Mesendoderm (in vitro differentiated cells): Measurements from ENCODE around the gene HOMER1.

Experiments used
- DNase-seq: peaks from one replicate; pipeline ENCODE4 v3.0.0; 2013
- H2AK5ac ChIP-seq: 2 replicates; pipeline ENCODE4 v1.6.1; 2013; ENCODE audit warnings: low read length, inconsistent platforms
- H2BK120ac ChIP-seq: 2 replicates; pipeline ENCODE4 v1.6.1; 2013; ENCODE audit warnings: low read depth, mild to moderate bottlenecking, low read length, moderate library complexity, mixed read lengths
- H2BK15ac ChIP-seq: replicated peaks from 2 replicates; pipeline ENCODE4 v1.6.1; 2013; ENCODE audit warnings: low read depth, mild to moderate bottlenecking, moderate library complexity
- H2BK5ac ChIP-seq: 2 replicates; pipeline ENCODE4 v1.6.1; 2013; ENCODE audit warnings: low read length, inconsistent platforms
- H3K18ac ChIP-seq: 2 replicates; pipeline ENCODE4 v1.6.1; 2013; ENCODE audit warnings: mild to moderate bottlenecking, low read length, mixed read lengths
- H3K23ac ChIP-seq: one replicate; pipeline ENCODE4 v1.6.1; 2013; ENCODE audit warnings: low read length
- H3K27ac ChIP-seq: 2 replicates; pipeline ENCODE4 v1.5.1; 2013; ENCODE audit warnings: low read depth, mild to moderate bottlenecking, inconsistent platforms, low read length, moderate library complexity
- H3K27me3 ChIP-seq: 2 replicates; pipeline ENCODE4 v1.6.1; 2013; ENCODE audit warnings: low read length, control low read depth, mild to moderate bottlenecking, inconsistent platforms; ENCODE audit not compliant: insufficient read depth, poor library complexity
- H3K36me3 ChIP-seq: 2 replicates; pipeline ENCODE4 v1.6.1; 2013; ENCODE audit warnings: low read length, inconsistent platforms; ENCODE audit not compliant: control insufficient read depth, insufficient read depth
- H3K4ac ChIP-seq: one replicate; pipeline ENCODE4 v1.6.1; 2013; ENCODE audit warnings: low read depth, mild to moderate bottlenecking, low read length, moderate library complexity
- H3K4me1 ChIP-seq: 2 replicates; pipeline ENCODE4 v1.6.1; 2013; ENCODE audit warnings: low read depth, low read length, inconsistent platforms; ENCODE audit not compliant: control insufficient read depth
- H3K4me2 ChIP-seq: 2 replicates; pipeline ENCODE4 v1.6.1; 2013; ENCODE audit warnings: low read length
- H3K4me3 ChIP-seq: 2 replicates; pipeline ENCODE4 v1.5.1; 2013; ENCODE audit warnings: mild to moderate bottlenecking, low read length
- H3K56ac ChIP-seq: one replicate; pipeline ENCODE4 v1.6.1; 2013; ENCODE audit warnings: low read length
- H3K79me1 ChIP-seq: 2 replicates; pipeline ENCODE4 v1.6.1; 2013; ENCODE audit warnings: low read length, inconsistent platforms
- H3K79me2 ChIP-seq: 2 replicates; pipeline ENCODE4 v1.6.1; 2013; ENCODE audit warnings: mild to moderate bottlenecking, low read length; ENCODE audit not compliant: control insufficient read depth, insufficient read depth
- H3K9ac ChIP-seq: 2 replicates; pipeline ENCODE4 v1.6.1; 2013; ENCODE audit warnings: low read length, inconsistent platforms
- H4K5ac ChIP-seq: one replicate; pipeline ENCODE4 v1.6.1; 2013; ENCODE audit warnings: low read length
- H4K8ac ChIP-seq: one replicate; pipeline ENCODE4 v1.6.1; 2013; ENCODE audit warnings: low read depth, mild to moderate bottlenecking, control low read depth, low read length, moderate library complexity
- WGBS: extraction: QIAGEN DNeasy Blood & Tissue Kit; methylation state at CpG from one replicate; pipeline ENCODE4 v1.1.7; 2013; ENCODE audit warnings: low lambda C conversion rate, missing lambda C conversion rate; ENCODE audit not compliant: insufficient coverage; ENCODE audit errors: extremely low coverage; 5-methylcytosine and 5-hydroxymethylcytosine counted together

The HOMER1 gene

DNA sequence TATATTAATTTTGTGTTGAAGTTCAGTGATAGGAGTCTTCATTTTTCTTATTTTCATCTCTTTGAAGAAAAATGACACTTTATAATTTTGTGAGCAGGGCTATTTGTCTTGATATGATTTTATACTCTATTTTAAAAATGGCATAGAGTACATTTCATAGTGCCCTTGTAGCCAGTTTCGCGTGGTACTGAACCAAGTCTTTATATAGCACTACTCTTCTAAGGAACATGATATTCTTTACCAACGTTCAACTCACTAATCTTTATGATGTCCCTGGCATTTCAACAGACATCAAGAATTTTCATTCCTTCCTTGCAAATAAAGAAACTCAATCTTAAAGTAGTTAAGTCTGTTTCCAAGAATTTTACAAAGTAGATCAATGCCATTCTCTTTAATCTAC is 41.5 kb upstream of the HOMER1 start:
- no peaks in the 10 kb centered on the region for H3K4me1 ChIP-seq
- H3K23ac ChIP-seq, result no peak overlapping the region
- H3K56ac ChIP-seq, result no peak overlapping the region
- H3K9ac ChIP-seq, result no peak overlapping the region
- no peaks in the 10 kb centered on the region for H3K27me3 ChIP-seq
- H2BK5ac ChIP-seq, result no peak overlapping the region
- no CpG with 5 or more reads among the region's 3 CpGs for WGBS
- no peak for DNase-seq
- no peak overlapping the region for H3K18ac ChIP-seq
- no peak overlapping the region for H3K4me2 ChIP-seq
- no peak overlapping the region for H4K5ac ChIP-seq
- H2BK15ac ChIP-seq, result no peak overlapping the region
- H2BK120ac ChIP-seq, result no peak overlapping the region
- no peak overlapping the region for H2AK5ac ChIP-seq
- no peak overlapping the region for H3K27ac ChIP-seq
- no peaks in the 10 kb centered on the region for H3K79me1 ChIP-seq
- no peaks in the 10 kb centered on the region for H3K79me2 ChIP-seq
- H3K4ac ChIP-seq, result no peak overlapping the region
- H3K36me3 ChIP-seq, result no peaks in the 10 kb centered on the region
- H4K8ac ChIP-seq, result no peak overlapping the region
- H3K4me3 ChIP-seq, result no peak overlapping the region

DNA sequence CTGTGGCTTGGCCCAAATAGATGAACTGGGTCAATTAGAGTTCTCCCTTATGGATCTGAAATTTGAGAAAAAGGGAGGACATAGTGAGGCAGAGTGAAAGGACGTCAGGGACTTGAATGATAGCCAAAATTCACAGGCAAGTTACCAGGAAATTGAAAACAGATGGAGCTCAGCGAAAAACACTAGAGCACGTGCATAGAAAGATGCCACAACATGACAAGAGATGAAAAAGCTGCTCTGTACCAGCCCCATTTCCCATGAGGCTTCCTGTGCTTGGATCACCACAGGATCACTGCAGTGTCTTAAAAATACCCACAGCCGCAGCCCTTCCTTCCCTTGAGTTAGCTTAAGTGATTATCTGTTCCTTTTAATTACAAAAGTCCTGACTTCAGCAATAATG is 39.0 kb upstream of the HOMER1 start:
- no peak for DNase-seq
- Histone ChIP-seq H3K18ac (no peak overlapping the region), H3K4me2 (no peak overlapping the region), H2BK15ac (no peak overlapping the region), H3K4me3 (no peak overlapping the region), H4K8ac (no peak overlapping the region), H3K27ac (no peak overlapping the region), H4K5ac (no peak overlapping the region), H2AK5ac (no peak overlapping the region), H3K56ac (no peak overlapping the region), H3K9ac (no peak overlapping the region), H3K4me1 (no peaks in the 10 kb centered on the region), H3K4ac (no peak overlapping the region), H3K36me3 (no peaks in the 10 kb centered on the region), H2BK5ac (no peak overlapping the region), H2BK120ac (no peak overlapping the region), H3K23ac (no peak overlapping the region), H3K79me2 (no peaks in the 10 kb centered on the region), H3K79me1 (no peaks in the 10 kb centered on the region), H3K27me3 (no peaks in the 10 kb centered on the region)
- WGBS, result no CpG with 5 or more reads among the region's 4 CpGs

DNA sequence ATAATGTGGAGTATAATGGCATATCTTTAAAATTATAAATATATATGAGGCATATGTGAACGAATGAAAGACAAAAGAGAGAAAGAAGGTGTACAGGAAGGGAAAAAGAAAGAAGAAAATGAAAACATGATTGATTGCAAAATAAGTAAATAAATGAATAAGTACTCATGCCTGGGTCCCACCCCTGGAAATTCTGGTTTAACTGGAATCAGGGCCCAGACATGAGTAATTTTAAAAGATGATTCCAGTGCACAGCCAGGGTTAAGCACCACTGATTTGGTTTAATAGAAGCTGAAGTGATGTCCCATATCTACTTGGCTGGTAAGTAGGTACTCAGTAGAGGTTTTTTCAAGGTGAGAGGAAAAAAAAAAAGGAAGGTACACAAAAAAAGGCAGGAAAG is 34.0 kb upstream of the HOMER1 start:
- H2BK15ac ChIP-seq, result no peak overlapping the region
- H3K9ac ChIP-seq, result no peak overlapping the region
- no peak for DNase-seq
- no peak overlapping the region for H3K56ac ChIP-seq
- no CpG with 5 or more reads among the region's 1 CpG for whole genome bisulfite sequencing
- H3K36me3 ChIP-seq, result no peaks in the 10 kb centered on the region
- H3K4me2 ChIP-seq, result no peak overlapping the region
- H3K23ac ChIP-seq, result no peak overlapping the region
- no peak overlapping the region for H2BK5ac ChIP-seq
- no peak overlapping the region for H4K5ac ChIP-seq
- no peaks in the 10 kb centered on the region for H3K79me1 ChIP-seq
- no peak overlapping the region for H3K4ac ChIP-seq
- H3K27me3 ChIP-seq, result no peaks in the 10 kb centered on the region
- H3K4me1 ChIP-seq, result no peaks in the 10 kb centered on the region
- H3K18ac ChIP-seq, result no peak overlapping the region
- no peaks in the 10 kb centered on the region for H3K79me2 ChIP-seq
- no peak overlapping the region for H3K4me3 ChIP-seq
- H2BK120ac ChIP-seq, result no peak overlapping the region
- H3K27ac ChIP-seq, result no peak overlapping the region
- no peak overlapping the region for H2AK5ac ChIP-seq
- H4K8ac ChIP-seq, result no peak overlapping the region

DNA sequence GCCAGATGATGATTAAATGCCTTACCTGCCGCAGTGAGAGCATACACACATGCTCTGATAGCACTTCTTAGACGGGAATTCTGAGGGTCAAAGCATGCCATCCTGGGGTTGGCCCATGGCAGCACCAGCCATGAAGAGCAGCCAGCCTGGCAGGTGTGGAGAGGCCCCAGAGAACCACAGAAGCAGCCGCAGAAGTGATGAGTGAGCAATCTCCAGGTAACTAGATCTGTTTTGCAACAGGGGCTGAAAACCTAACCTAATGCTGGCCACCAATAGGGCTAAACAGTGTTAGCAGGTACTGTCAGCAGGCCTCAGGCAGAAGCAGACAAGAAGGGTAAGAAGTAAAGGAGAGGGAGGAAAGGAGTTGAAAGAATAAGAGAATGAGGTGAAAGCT is 33.5 kb upstream of the HOMER1 start:
- no peaks in the 10 kb centered on the region for H3K27me3 ChIP-seq
- DNase-seq, result no peak
- no peak overlapping the region for H4K8ac ChIP-seq
- no peak overlapping the region for H3K4ac ChIP-seq
- no peaks in the 10 kb centered on the region for H3K4me1 ChIP-seq
- no peak overlapping the region for H2AK5ac ChIP-seq
- no peak overlapping the region for H2BK15ac ChIP-seq
- no peaks in the 10 kb centered on the region for H3K79me2 ChIP-seq
- no peaks in the 10 kb centered on the region for H3K79me1 ChIP-seq
- no peak overlapping the region for H3K4me2 ChIP-seq
- no peak overlapping the region for H3K23ac ChIP-seq
- no peak overlapping the region for H3K4me3 ChIP-seq
- H3K18ac ChIP-seq, result no peak overlapping the region
- no peak overlapping the region for H3K27ac ChIP-seq
- H3K36me3 ChIP-seq, result no peaks in the 10 kb centered on the region
- H2BK5ac ChIP-seq, result no peak overlapping the region
- H4K5ac ChIP-seq, result no peak overlapping the region
- no peak overlapping the region for H3K9ac ChIP-seq
- WGBS, result no CpG with 5 or more reads among the region's 3 CpGs
- no peak overlapping the region for H2BK120ac ChIP-seq
- H3K56ac ChIP-seq, result no peak overlapping the region

DNA sequence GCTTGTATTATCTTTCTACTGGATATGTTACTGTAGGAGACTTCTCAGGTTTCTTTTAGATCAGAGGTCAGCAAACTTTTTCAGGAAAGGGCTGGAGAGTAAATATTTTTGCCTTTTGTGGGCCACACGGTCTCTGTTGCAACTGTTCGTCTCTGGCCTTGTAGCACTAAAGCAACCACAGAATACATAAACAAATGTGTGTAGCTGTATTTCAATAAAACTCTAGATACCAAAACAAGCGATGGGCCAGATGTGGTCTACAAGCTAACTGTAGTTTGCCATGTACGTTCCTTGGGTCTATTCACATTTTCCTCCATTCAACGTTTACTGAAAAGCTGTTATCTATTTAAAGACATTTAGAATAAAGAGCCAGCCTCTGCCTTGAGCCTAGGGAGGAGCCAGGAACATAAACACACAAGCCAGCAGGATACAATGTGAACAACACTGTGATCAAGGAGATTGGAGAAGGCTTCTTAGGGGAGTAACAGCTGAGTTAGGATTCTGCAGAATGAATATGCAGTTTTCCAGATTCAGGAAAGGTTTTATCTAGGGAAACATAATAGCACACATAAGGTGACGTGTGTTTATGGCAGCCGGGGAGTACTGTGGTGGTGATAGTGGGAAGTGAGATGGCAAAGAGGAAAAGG is 33.0 kb upstream of the HOMER1 start:
- Histone ChIP-seq H3K18ac (no peak overlapping the region), H4K5ac (no peak overlapping the region), H2AK5ac (no peak overlapping the region), H3K79me1 (no peaks in the 10 kb centered on the region), H3K23ac (no peak overlapping the region), H3K4me2 (no peak overlapping the region), H3K27ac (no peak overlapping the region), H2BK5ac (no peak overlapping the region), H4K8ac (no peak overlapping the region), H3K4me3 (no peak overlapping the region), H3K56ac (no peak overlapping the region), H3K36me3 (no peaks in the 10 kb centered on the region), H3K4me1 (no peaks in the 10 kb centered on the region), H3K4ac (no peak overlapping the region), H3K9ac (no peak overlapping the region), H3K79me2 (no peaks in the 10 kb centered on the region), H2BK120ac (no peak overlapping the region), H2BK15ac (no peak overlapping the region), H3K27me3 (no peaks in the 10 kb centered on the region)
- no CpG with 5 or more reads among the region's 7 CpGs for WGBS
- DNase-seq, result no peak

DNA sequence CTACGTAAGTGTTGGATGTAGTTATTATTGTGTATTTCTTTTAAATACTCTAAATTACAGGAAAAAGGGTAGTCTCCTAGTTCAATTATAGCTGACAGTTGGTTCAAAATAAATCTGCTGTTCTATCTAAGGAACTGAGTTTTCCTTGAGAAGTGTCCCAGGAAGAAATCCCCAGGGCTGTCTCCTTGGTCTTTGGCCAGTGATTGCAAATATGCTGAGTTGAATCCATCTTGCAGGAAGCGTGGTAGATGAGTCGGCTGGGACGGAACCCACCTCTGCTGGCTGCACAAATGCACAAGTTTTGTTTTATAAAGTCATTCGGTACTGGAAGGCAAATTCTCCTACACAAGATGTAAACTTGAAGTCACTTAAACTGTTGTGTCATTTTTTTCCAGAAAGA is 30.2 kb upstream of the HOMER1 start:
- Histone ChIP-seq H3K27ac (no peak overlapping the region), H3K4me1 (no peaks in the 10 kb centered on the region), H3K36me3 (no peaks in the 10 kb centered on the region), H3K4ac (no peak overlapping the region), H3K23ac (no peak overlapping the region), H3K9ac (no peak overlapping the region), H3K4me3 (no peak overlapping the region), H3K4me2 (no peak overlapping the region), H2BK5ac (no peak overlapping the region), H3K79me1 (no peaks in the 10 kb centered on the region), H3K18ac (no peak overlapping the region), H3K79me2 (no peaks in the 10 kb centered on the region), H3K27me3 (no peaks in the 10 kb centered on the region), H4K8ac (no peak overlapping the region), H3K56ac (no peak overlapping the region), H2BK15ac (no peak overlapping the region), H4K5ac (no peak overlapping the region), H2BK120ac (no peak overlapping the region), H2AK5ac (no peak overlapping the region)
- WGBS, result 90% methylated on average over 1 of the region's 5 CpGs
- DNase-seq, result no peak
